ENCODE data around the gene EPAS1.
"Not testable (repeated sequence)": the region's sequence is repeated elsewhere in the genome, so short reads cannot be mapped to it uniquely, and the experiment has no call there.

Gene EPAS1

DNA sequence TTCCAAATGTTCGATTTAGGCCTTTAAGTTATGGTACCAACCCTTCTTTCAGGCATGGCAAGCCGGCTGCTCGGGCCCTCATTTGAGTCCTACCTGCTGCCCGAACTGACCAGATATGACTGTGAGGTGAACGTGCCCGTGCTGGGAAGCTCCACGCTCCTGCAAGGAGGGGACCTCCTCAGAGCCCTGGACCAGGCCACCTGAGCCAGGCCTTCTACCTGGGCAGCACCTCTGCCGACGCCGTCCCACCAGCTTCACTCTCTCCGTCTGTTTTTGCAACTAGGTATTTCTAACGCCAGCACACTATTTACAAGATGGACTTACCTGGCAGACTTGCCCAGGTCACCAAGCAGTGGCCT is 87.2 kb downstream of the EPAS1 start:
- DNase-seq: no peak

- peak; percentile 76 to 92 for DNase-seq
These were observed 88.8 kb downstream of the EPAS1 start for GRCh38 chr2:46385786-46386577.

GRCh38 chr2:46386763-46387162 is 89.6 kb downstream of the EPAS1 start:
- DNase-seq: no peak

GRCh38 chr2:46387292-46387691 is 90.1 kb downstream of the EPAS1 start:
- DNase-seq: no peak

GRCh38 chr2:46387886-46388515 is 90.8 kb downstream of the EPAS1 start:
- no peak for DNase-seq

DNA sequence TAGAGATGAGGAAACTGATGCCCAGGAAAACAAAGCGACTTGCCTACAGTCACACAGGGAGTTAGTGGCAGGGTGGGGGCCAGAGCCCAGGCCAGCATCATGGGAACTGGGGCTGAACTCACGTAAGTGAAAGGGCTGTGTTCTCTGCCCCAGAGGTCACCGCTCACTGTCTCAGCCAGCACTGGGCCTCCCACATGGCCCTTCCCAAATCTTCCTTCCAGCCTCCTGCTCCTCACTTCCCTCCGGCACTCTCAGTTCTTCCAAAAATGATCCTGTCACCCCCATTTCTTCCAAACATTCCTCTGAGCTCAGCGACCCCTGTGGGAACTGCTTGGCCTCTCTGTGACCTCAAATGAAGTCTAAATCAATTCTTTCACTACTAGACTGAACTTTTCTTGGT is 91.7 kb downstream of the EPAS1 start:
- DNase-seq: no peak

DNA sequence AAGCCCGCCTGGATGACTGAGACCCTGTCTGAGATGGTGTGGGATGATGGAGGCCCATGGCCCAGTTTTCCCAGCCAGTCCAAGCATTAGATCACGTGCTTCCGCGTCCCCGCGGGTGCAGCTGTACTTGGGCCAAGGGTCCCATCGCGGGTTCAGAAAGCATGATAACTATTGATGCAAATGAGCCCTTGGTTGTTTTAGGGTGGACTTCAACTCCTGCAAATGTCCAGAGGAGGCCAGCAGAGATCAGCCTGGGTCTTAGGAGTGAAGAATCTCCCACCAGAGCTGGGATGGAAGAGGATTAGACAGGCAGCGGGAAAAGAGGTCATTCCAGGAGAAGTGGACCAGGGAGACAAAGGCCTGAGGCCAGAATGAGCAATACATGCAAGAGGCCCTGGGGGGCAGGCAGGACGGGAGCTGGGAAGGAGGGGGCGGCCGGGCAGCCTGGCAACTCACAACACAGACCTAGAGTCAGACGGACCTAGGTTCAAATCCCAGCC is 92.3 kb downstream of the EPAS1 start:
- no peak for DNase-seq

- DNase-seq: no peak
These were observed 92.8 kb downstream of the EPAS1 start for GRCh38 chr2:46390036-46390435.

DNA sequence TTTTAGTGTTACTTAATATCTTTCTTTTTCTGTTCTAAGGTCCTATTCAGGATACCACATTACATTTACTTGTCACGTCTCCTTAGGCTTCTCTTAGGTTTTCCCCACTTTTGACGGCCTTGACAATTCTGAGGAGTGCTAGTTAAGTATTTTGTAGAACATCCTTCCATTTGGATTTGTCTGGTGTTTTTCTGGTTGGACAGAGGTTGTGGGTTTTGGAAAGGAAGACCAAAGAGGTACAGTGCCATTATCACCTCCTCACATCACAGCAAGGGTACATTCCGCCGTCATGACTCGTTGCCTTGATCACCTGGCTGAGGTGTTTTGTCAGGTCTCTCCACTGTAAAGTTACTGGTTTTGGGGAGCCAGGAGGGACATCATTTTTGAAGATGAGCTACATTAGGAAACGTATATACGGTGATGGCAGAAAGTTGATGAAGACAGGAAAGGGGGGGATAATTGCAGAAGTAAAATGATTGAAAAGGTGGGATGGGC is 93.7 kb downstream of the EPAS1 start:
- no peak for DNase-seq

GRCh38 chr2:46392561-46393346 is 95.5 kb downstream of the EPAS1 start:
- no peak for DNase-seq

- no peak for DNase-seq
These were observed 96.2 kb downstream of the EPAS1 start for GRCh38 chr2:46393347-46393820.

DNA sequence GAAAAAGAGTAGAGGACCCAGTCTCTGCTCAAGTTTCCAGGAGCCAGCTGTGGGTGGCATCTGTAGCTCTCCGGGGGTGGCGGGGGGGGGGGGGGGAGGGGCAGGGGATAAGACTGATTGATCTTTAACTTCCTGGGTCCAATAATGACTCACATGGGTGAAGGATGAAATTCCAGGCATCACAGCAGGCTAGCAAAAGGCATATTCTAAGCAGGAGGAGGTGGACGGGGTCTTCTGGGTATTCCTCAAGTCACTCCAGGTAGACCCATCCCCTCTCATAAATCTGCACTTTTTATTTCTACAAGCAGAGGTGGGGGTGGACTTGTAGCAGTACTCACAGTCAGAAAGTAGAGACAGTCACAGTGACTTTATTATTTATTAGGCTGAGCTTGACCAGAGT is 96.7 kb downstream of the EPAS1 start:
- no peak for DNase-seq

GRCh38 chr2:46394649-46395510 is 97.7 kb downstream of the EPAS1 start:
- DNase-seq: no peak

DNA sequence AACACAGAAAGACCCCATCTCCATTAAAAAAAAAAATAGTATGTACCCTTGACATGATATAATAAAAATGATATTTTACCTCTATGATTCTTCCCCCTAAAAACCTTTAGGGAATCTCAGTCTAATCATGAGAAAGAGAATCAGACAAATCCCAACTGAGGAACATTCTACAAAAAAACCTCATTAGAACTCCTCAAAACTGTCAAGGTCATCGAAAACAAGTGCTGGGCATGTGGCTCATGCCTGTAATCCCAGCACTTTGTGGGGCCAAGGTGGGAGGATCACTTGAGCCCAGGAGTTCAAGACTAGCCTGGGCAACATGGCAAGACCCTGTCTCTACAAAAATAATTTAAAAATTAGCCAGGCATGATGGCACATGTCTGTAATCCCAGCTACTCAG is 98.5 kb downstream of the EPAS1 start:
- not testable (repeated sequence) for DNase-seq

GRCh38 chr2:46400016-46400415 is 102.8 kb downstream of the EPAS1 start:
- DNase-seq: no peak

- DNase-seq: no peak
These were observed 105.7 kb downstream of the EPAS1 start for GRCh38 chr2:46402874-46403273.

- DNase-seq: no peak
These were observed 107.1 kb downstream of the EPAS1 start for GRCh38 chr2:46404181-46404759.

DNA sequence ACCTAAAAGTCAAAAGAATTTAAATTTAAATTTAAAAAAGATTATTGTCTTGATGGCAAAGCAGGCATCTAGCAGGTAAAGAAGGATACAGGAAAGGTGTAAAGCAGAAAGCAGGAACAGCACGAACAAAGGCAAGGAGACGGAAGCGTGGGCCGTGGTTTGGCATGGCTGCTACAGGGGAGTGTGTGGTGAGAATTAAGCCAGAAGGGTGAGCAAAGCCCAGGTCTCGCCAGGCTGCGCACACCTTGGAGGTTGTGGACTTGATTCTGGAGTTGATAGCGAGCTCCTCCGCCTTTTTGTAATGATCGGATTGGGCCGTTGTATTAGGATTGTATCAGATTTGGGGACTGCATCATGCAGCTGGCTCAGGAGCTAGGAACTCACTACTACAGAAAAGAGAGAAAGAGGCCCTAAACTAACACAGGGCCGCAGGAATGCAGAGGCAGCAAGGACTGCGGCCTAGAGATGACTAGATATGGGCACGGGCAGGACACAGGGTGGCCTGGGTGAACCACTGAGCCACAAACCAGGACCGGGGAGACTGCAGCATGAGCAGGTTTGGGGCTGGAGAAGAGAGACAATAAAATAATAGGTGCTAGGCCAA is 110.7 kb downstream of the EPAS1 start:
- no peak for DNase-seq

DNA sequence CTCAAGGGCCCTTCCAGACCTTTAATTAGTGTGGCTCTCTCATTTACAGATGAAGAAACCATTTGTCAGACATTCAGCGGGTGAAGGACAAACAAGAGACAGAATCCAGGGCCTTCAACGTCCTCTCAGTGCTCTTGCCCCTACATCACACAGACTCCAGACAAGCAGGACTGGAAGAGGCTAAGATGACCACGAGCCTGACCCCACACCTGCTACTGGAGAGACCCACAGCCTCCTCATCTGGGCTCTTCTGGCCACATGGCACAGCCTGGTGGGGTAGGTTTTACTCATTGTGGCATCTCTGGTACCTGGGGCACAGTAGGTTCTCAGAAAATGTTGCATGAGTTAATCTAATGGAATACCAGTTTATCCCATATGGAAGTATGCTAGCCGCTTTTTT is 112.5 kb downstream of the EPAS1 start:
- no peak for DNase-seq

DNA sequence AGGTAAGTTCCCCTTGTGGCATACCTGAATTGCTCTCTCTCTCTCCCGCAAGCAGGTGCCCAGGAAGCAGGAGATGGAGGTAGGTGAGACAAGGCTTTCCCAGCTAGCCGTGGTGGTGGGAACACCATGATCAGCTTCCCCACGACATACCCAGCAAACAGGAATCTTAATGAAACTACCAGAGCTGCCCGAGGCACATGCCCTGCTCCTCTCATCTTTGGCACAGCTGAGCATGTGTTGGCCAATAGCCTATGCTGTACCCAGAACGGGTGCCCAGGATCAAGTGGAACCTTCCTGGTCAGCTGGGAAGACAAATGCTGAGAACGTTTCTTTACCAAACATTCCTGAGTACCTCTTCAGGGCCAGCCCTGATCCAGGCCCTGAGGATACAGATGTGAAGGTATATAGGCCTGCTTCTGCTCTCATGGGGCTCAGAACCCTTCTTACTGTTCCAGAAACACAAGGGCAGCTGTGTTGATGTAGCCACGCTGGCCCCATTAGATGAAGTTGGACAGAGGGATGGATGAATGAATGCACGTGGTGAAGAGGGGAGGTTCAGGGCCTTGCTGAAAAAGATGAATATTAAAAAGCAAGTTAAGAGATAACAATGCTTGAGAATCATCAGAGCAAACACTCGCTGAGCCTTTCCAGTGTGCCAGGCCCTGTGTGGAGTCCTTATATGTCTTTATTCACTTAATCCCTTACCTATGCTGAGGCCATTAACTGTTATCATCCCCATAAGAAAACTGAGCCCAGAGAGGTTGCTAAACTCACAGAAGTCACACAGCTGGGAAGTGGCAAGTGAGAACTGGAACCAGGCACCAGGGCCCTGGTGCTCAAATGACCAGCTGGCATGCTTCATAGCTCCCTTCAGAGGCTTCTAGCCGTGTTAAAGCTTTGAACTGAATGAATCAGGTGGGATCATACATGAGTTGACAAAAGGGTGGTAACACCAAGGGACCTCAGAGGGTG is 113.4 kb downstream of the EPAS1 start:
- DNase-seq: no peak

Data from inflammatory macrophage (primary cell).